HG03060 (cell line): ENCODE results near the gene LAMC1.

ENCODE experiments used
- ATAC-seq: cut with Tn5 transposase; IDR thresholded peaks from one replicate; pipeline ENCODE4 v1.9.1; 2021; ENCODE audit warnings: low read depth, moderate number of reproducible peaks; ENCODE audit not compliant: unreplicated experiment

The LAMC1 gene

GRCh38 chr1:183075861-183076260, 52.6 kb downstream of the LAMC1 start:
- ATAC-seq = no peak

DNA sequence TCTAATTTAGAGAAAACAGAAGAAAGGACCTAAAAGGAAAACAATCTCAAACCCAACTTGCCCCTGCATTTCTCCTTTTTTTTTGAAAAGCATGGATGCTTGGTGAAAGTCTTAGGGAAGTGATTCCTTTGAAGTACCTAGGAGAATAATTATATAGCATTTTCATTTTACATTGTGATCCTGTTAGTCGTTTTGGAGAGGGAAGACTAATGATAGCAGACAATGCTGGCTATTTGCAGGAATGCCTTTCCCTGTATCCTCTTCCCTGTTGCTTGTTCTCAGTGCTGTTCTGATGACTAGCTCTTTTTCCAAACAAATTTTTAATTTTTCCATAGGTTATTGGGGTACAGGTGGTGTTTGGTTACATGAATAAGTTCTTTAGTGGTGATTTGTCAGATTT, 53.9 kb downstream of the LAMC1 start:
- no peak for ATAC-seq

DNA sequence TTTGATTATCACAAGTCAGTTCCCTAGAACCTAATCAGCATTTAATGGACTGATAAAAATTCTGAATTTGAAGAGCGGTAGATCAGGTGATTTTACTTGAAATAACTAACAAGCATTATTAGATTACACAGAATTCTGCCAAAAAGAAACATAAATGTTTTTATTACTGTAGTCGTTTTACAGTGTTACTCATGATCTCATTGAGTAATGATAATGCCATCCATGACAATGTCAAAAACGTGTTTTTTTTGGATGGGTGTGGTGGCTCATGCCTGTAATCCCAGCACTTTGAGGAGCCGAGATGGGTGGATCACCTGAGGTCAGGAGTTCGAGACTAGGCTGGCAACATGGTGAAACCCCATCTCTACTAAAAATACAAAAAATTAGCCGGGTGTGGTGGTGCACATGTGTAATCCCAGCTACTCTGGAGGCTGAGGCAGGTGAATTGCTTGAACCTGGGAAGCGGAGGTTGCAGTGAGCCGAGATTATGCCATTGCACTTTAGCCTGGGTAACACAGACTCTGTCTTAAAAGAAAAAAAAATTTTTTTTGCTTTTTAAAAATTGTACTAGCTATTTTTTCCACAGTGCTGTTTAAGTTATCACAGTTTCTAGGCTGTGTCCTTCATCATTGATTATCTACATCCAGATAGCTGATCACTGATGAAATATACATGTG, 56.6 kb downstream of the LAMC1 start:
- no peak for ATAC-seq

GRCh38 chr1:183080406-183080805, 57.2 kb downstream of the LAMC1 start:
- ATAC-seq = no peak

GRCh38 chr1:183081402-183082120, 58.3 kb downstream of the LAMC1 start:
- ATAC-seq = no peak

DNA sequence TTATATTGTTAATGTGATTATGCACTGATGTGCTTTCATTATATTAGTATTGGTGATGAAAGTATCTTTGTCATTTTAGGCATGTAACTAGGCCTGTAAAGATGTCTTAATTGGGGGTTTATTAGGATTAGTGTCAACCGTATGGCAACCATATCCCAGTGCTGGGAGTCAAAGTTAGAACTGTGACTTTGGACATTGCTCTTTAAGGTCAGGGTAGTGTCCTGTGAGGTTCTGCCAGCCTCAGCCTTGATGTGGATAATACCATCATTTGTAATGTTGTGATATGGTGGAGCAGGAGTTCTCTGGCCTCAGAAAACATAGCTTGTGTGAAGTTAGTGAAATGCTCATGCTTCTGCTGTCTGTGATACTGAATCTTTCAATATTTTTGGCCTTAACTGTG, 59.4 kb downstream of the LAMC1 start:
- no peak for ATAC-seq

- ATAC-seq = no peak
Measured at GRCh38 chr1:183087001-183087400, 63.8 kb downstream of the LAMC1 start.

GRCh38 chr1:183089025-183089639, 65.9 kb downstream of the LAMC1 start:
- no peak for ATAC-seq

DNA sequence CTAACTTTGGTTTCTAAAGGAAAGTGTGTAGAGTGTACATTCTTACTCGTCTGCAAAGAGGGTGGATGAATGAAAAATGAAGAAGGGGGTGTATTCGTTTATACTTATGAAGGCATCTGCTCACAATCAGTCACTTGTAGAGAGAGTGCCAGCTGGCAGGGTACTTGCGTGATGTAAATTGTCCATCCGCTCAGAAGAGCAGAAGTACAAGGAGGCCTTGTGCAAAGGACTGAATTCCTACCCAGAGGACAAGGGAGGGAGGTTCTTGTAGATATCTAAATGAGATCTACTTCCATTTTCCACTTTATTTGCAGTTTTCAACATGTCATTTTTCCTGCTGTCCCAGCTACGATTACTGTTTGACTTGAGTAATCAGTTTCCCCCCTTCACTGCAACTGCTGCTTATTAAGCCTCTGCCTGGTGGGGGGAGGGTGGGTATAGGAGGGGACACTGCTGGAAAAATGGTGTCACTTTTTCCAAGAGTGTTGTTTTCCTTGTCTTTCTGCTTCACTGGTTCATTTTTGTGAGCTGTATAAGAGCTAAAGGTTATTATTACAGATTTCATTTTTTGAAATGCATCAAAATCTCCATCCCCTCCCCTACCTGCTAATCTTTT, 67.3 kb downstream of the LAMC1 start:
- no peak for ATAC-seq

DNA sequence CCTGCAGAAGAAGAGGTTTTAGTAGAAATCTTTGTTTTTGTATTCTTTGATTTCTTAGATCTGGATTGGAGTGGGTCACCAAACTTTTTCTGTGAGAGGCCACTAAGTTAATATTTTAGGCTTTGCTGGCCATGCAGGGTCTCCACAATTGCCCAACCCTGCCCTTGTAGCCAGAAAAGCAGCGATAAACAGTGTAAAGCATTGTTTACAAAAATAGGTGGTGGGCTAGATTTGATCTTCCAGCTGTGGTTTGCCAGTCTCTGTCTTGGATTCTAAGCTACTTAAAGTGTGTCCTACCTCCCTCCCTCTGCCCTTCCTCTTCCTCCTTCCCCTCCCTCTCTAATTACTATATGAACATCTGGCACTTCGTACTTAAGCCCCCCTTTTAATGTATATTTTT, 68.0 kb downstream of the LAMC1 start:
- ATAC-seq = no peak

GRCh38 chr1:183092350-183092749, 69.1 kb downstream of the LAMC1 start:
- no peak for ATAC-seq

DNA sequence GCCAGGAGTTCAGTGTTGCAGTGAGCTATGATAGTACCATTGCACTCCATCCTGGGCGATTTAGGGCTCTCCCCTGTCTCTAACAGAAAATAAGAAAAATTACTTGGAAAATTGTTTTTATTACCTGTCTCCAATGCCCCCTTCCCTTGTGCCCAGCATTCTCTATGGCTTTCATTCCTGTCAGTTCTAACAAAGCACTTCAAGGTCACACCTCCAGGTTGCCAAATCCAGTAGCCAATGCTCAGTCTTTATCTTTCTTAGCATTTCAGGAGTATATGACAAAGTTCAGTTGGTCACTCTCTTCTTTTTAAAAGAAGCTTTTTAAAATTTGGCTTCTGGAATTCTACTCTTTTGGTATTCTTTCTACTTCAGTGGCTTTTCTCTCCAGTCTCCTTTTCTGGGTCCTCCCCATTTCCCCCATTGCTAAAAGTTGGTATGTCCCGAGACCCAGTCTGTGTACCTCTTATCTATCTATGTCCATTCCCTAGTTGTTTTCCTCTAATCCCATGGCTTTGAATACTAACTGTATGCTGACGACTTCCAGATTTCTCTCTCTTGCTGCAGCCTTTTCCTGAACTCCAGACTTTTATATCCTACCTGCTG, 69.9 kb downstream of the LAMC1 start:
- ATAC-seq = no peak

GRCh38 chr1:183093786-183094298, 70.6 kb downstream of the LAMC1 start:
- ATAC-seq = no peak

- ATAC-seq = no peak
Measured at GRCh38 chr1:183094351-183094750, 71.1 kb downstream of the LAMC1 start.

DNA sequence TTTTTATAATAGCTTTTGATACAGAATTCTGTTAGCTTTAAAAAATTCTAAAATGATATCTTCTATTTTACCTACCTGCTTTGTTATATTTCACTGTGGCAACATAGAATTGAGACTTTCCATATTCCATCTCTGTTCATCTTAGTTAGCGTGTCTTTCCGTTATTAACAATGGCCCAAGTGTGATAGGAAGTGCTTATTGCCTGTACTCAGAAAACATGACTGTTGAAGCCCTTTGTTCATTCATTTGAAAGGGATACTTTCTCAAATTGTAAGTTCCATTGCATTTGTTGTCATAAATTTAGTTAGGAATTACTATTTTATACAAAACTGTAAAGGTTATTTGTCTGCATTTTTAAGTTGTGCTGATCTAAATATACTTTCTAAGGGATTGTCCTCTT, 73.1 kb downstream of the LAMC1 start:
- ATAC-seq = no peak

- ATAC-seq = no peak
Measured at GRCh38 chr1:183096894-183097293, 73.7 kb downstream of the LAMC1 start.

DNA sequence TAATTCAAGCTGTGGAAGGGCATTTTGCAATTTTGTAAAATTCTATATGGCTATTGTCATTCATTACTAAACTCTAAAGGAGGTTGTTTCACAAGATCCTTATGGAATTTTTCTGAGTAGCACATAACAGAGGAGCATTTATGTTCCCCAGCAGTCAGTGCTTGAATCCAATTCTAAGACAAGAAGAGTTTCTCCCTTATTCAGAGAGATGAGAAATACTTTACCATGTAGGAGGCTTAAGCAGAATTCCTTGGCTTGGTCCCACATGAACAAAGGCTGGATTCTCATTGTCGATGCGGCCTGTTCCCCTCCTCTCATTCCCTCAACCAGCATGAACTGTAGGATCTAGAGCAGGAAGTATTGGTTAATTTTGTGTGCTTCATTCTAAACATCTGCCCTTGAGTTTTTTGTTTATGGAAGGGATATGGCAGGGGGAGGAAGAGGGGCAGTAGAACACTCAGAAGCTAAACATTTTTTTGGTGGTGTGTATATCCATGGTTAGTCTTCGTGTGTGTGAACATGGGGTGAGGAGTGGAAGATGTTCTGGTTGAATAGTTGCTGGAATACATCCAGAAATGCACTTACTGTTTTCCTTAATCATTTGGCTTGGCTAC, 74.3 kb downstream of the LAMC1 start:
- no peak for ATAC-seq

GRCh38 chr1:183098317-183098716, 75.1 kb downstream of the LAMC1 start:
- no peak for ATAC-seq

GRCh38 chr1:183100361-183100974, 77.2 kb downstream of the LAMC1 start:
- ATAC-seq = no peak

DNA sequence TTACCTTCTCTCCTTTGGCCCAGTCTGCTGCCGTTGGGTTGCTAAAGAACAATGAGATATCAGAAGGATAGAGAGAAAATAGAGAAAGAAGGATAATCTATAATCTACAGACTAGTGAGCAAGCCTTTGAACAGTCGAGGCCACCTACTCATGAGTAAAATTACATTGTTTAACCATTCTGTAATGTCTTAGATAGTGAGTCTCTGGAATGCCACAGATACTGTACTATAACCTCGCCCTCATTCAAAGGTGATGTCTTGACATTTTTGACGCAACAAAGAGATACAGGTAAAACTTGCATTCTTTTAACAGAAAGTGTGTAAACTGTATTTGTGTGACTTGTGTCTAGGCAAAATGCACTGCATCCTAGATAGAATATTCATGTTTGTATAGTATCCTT, 77.9 kb downstream of the LAMC1 start:
- ATAC-seq = no peak
